Large intestine (tissue), 3 donors: Measurements from ENCODE around the gene CNTNAP2. TPM values are rescaled to one million over a fixed set of nuclear protein-coding genes. Genes with fewer than 3 reads are reported as not detected.

Source experiments
- DNase-seq, 2 donors: peaks; one replicate each; pipeline versions ENCODE4 v3.0.0 to v3.0.0-alpha.2; 2013
- H3K27ac ChIP-seq: one replicate; pipeline ENCODE4 v1.5.1; 2013; ENCODE audit warnings: low read length
- H3K27me3 ChIP-seq: 2 replicates; pipeline ENCODE4 v1.6.1; 2013; ENCODE audit warnings: low read length; ENCODE audit not compliant: control insufficient read depth, insufficient read depth
- H3K36me3 ChIP-seq: 2 replicates; pipeline ENCODE4 v1.6.1; 2013; ENCODE audit warnings: low read length; ENCODE audit not compliant: control insufficient read depth, insufficient read depth
- H3K4me1 ChIP-seq: one replicate; pipeline ENCODE4 v1.6.1; 2013; ENCODE audit warnings: low read length; ENCODE audit not compliant: control insufficient read depth, insufficient read depth
- H3K4me3 ChIP-seq: one replicate; pipeline ENCODE4 v1.5.1; 2013; ENCODE audit warnings: low read length
- H3K9me3 ChIP-seq: one replicate; pipeline ENCODE4 v1.6.1; 2013; ENCODE audit warnings: mild to moderate bottlenecking, low read depth, low read length, moderate library complexity; ENCODE audit not compliant: control insufficient read depth
- WGBS: methylation state at CpG from one replicate; pipeline ENCODE4 v1.1.5; 2013; ENCODE audit warnings: low lambda C conversion rate; ENCODE audit not compliant: insufficient coverage; 5-methylcytosine and 5-hydroxymethylcytosine counted together
- polyA plus RNA-seq: library from polyadenylated mRNA; unstranded; fragments of 120-200 nt; gene quantifications from one replicate; pipeline ENCODE4 v1.2.1, GENCODE V29; 2013

CNTNAP2 gene
- polyA plus RNA-seq, 1 donor: 12.9 TPM

DNA sequence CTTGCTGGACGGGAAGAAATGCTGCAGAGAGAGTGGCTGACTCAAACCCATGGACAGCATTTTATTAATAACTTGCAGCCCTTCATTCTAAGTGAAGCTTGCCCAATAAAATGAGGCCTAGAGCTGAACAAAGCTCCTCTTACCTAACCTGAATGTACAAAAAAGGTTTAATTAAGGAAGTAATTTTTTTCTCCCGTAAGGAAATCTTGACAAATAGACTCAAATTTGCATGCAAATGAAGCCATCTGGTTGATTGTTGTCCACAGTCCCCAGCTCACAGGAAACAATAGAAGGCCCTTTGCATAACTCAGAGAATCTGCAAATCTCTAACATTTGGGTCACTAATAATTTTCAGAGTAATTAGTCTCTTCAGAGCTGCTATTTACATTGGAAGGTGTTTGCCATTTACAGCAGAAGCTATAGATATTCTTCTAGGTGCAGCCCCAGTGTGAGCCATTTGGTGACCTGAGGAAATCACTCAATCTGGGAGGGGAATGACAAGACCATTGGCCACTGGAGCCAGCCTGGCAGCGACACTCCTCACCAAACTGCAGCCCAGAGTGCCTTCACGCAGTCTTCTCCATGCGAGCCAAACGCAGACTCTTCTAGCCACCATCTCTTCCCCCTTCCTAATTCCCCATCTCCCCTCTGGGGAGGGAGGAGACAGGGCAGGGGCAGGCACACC is 1991.0 kb downstream of the CNTNAP2 start:
- whole genome bisulfite sequencing: no CpG with 5 or more reads among the region's 6 CpGs
- Histone ChIP-seq H3K27ac (no peak overlapping the region), H3K36me3 (no peaks in the 10 kb centered on the region), H3K27me3 (no peaks in the 10 kb centered on the region), H3K4me3 (no peak overlapping the region), H3K9me3 (no peaks in the 10 kb centered on the region), H3K4me1 (peaks cover 7% of the 10 kb centered on the region)
- no peak for DNase-seq

DNA sequence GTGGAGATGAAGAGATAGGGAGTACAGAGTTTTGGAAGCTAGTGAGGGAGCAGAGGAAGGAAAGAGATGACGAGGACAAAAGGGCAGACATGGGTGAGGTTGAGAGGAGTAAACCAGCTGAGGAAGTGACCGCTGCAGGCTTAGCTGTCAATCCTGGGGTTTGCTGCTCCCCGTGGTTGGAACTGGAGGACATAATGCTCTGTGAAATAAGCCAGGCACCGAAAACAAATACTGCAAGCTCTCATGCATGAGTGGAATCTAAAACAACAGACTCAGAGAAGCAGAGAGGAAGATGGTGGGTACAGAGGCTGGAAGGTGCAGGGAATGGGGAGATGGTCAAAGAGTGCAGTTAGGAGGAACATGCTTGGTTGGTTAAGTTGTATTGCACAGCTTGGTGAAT is 1991.8 kb downstream of the CNTNAP2 start:
- Histone ChIP-seq H3K27me3 (no peaks in the 10 kb centered on the region), H3K27ac (no peak overlapping the region), H3K36me3 (no peaks in the 10 kb centered on the region), H3K9me3 (no peaks in the 10 kb centered on the region), H3K4me1 (peaks cover 7% of the 10 kb centered on the region), H3K4me3 (no peak overlapping the region)
- 90% methylated on average over 2 of the region's 4 CpGs for WGBS
- DNase-seq: no peak

DNA sequence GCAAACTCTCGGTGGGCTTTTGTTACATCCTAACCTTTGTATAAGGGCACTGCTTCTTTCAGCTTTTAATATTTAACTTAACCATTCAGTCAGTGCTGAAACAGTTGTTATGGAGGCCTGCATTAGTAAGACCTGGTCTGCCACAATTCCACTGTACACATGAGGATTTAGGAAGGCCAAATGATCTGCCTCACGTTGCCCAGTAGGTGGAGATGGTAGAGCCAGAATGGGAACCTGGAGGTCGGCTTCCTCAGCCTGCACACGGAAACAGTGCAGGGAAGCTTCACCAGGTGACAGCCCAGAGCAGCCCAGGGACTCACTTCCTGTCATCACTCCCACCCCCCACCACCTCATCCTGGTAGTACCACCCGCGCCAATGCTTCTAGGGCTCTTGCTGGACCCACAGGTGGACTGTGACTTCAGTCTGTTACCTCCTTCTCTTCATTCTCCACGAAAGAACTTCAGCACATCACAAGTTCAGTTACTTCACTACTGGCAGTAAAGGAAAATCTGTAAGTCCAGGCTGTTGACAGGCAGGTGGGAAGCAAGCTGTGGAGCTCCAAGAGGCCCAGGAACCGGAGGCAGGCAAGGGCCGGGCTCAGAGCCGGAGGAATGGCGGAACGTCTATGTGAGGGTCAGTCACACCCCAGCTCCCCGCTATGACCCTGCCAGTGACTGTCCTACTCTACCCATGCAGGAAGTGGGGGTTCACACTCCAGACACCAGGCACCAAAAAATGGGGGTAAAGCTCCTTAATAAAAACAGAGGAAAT is 1993.7 kb downstream of the CNTNAP2 start:
- WGBS: 67% methylated on average over 1 of the region's 13 CpGs
- Histone ChIP-seq H3K4me3 (no peak overlapping the region), H3K9me3 (no peaks in the 10 kb centered on the region), H3K27me3 (no peaks in the 10 kb centered on the region), H3K4me1 (peaks cover 7% of the 10 kb centered on the region), H3K36me3 (no peaks in the 10 kb centered on the region), H3K27ac (no peak overlapping the region)
- DNase-seq: peak; percentile 22 to 48

- Histone ChIP-seq H3K36me3 (no peaks in the 10 kb centered on the region), H3K4me3 (no peak overlapping the region)
These were observed 1998.2 kb downstream of the CNTNAP2 start for GRCh38 chr7:148114804-148115203.

GRCh38 chr7:148115308-148115707 is 1998.7 kb downstream of the CNTNAP2 start:
- H3K9me3 ChIP-seq: no peaks in the 10 kb centered on the region
- H3K4me3 ChIP-seq: no peak overlapping the region
- peak in 1 of 2 donors; percentile 25 for DNase-seq
- H3K27ac ChIP-seq: no peak overlapping the region
- H3K27me3 ChIP-seq: no peaks in the 10 kb centered on the region
- H3K4me1 ChIP-seq: peaks cover 2% of the 10 kb centered on the region
- no CpG with 5 or more reads among the region's 5 CpGs for WGBS
- no peaks in the 10 kb centered on the region for H3K36me3 ChIP-seq

More at GRCh38 chr7:148114804-148115203, 1998.2 kb downstream of the CNTNAP2 start:
- no peaks in the 10 kb centered on the region for H3K27me3 ChIP-seq
- no CpG with 5 or more reads among the region's 3 CpGs for WGBS
- no peak for DNase-seq
- H3K9me3 ChIP-seq: no peaks in the 10 kb centered on the region
- no peak overlapping the region for H3K27ac ChIP-seq
- peaks cover 7% of the 10 kb centered on the region for H3K4me1 ChIP-seq

GRCh38 chr7:148116195-148116594 is 1999.6 kb downstream of the CNTNAP2 start:
- DNase-seq: peak in 1 of 2 donors; percentile 28
- Histone ChIP-seq H3K27ac (no peak overlapping the region), H3K4me3 (no peak overlapping the region), H3K27me3 (no peaks in the 10 kb centered on the region), H3K9me3 (no peaks in the 10 kb centered on the region), H3K4me1 (no peaks in the 10 kb centered on the region), H3K36me3 (no peaks in the 10 kb centered on the region)
- no CpG with 5 or more reads among the region's 5 CpGs for WGBS

DNA sequence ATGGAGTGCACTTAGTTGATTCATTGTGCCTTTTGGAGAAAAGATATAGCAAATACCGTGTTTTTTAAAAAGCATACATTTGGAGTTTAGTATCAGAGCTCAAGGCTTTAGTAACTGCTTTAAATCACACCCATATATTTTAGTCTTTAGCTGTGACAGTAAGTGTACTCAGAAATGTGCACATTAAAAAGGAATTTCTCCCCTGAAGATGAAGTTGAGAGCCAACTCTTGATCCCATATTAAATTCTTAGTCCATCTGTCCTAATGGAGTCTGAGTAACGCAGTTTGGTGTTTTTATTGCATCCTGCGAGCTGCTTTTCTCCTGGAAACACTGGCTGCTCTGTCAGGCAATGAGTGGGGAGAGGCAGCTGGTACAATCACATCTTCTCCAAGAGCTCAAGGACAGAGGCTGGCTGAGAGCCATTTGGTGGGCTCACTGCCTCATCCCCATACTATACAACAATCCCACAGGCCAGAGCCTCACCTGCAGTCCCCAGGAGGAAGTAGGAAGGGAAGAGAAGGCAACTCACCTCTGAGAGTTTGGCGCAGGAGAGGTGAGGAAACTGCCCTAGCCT is 2000.3 kb downstream of the CNTNAP2 start:
- no peaks in the 10 kb centered on the region for H3K9me3 ChIP-seq
- H3K27me3 ChIP-seq: no peaks in the 10 kb centered on the region
- H3K4me3 ChIP-seq: no peak overlapping the region
- no peak overlapping the region for H3K27ac ChIP-seq
- DNase-seq: no peak
- H3K4me1 ChIP-seq: no peaks in the 10 kb centered on the region
- WGBS: no CpG with 5 or more reads among the region's 4 CpGs
- no peaks in the 10 kb centered on the region for H3K36me3 ChIP-seq

- 40% methylated on average over 1 of the region's 5 CpGs for WGBS
These were observed 2001.8 kb downstream of the CNTNAP2 start for GRCh38 chr7:148118371-148118770.

GRCh38 chr7:148121401-148121800 is 2004.8 kb downstream of the CNTNAP2 start:
- no peak overlapping the region for H3K4me3 ChIP-seq
- no peaks in the 10 kb centered on the region for H3K36me3 ChIP-seq
- no peaks in the 10 kb centered on the region for H3K4me1 ChIP-seq
- no peak overlapping the region for H3K27ac ChIP-seq
- no peaks in the 10 kb centered on the region for H3K9me3 ChIP-seq
- no peaks in the 10 kb centered on the region for H3K27me3 ChIP-seq
- DNase-seq: no peak
- WGBS: 43% methylated on average over 1 of the region's 4 CpGs

More at GRCh38 chr7:148118371-148118770, 2001.8 kb downstream of the CNTNAP2 start:
- Histone ChIP-seq H3K4me1 (no peaks in the 10 kb centered on the region), H3K4me3 (no peak overlapping the region), H3K9me3 (no peaks in the 10 kb centered on the region), H3K27ac (no peak overlapping the region), H3K27me3 (no peaks in the 10 kb centered on the region), H3K36me3 (no peaks in the 10 kb centered on the region)
- no peak for DNase-seq

GRCh38 chr7:148121847-148122246 is 2005.2 kb downstream of the CNTNAP2 start:
- no peak overlapping the region for H3K4me3 ChIP-seq
- no peak for DNase-seq
- no peaks in the 10 kb centered on the region for H3K36me3 ChIP-seq
- H3K9me3 ChIP-seq: no peaks in the 10 kb centered on the region
- no peaks in the 10 kb centered on the region for H3K27me3 ChIP-seq
- WGBS: no CpG with 5 or more reads among the region's 4 CpGs
- no peak overlapping the region for H3K27ac ChIP-seq
- H3K4me1 ChIP-seq: no peaks in the 10 kb centered on the region
